HG03060 (cell line): ENCODE results near the gene RPEL1.

Source experiments
- ATAC-seq: cut with Tn5 transposase; IDR thresholded peaks from one replicate; pipeline ENCODE4 v1.9.1; 2021; ENCODE audit warnings: low read depth, moderate number of reproducible peaks; ENCODE audit not compliant: unreplicated experiment

Gene RPEL1

GRCh38 chr10:103277713-103278536 lies 32.2 kb downstream of the RPEL1 start:
- ATAC-seq, result no peak

GRCh38 chr10:103278537-103278823 lies 32.8 kb downstream of the RPEL1 start:
- no peak for ATAC-seq

- no peak for ATAC-seq
These were observed 33.2 kb downstream of the RPEL1 start for GRCh38 chr10:103278862-103279298.

GRCh38 chr10:103280031-103280430 lies 34.3 kb downstream of the RPEL1 start:
- no peak for ATAC-seq

- no peak for ATAC-seq
These were observed 34.8 kb downstream of the RPEL1 start for GRCh38 chr10:103280506-103280905.

- ATAC-seq, result no peak
These were observed 36.1 kb downstream of the RPEL1 start for GRCh38 chr10:103281753-103282152.

GRCh38 chr10:103282961-103283360 lies 37.3 kb downstream of the RPEL1 start:
- no peak for ATAC-seq

GRCh38 chr10:103284170-103284569 lies 38.5 kb downstream of the RPEL1 start:
- ATAC-seq, result no peak

GRCh38 chr10:103287992-103288391 lies 42.3 kb downstream of the RPEL1 start:
- ATAC-seq, result no peak

GRCh38 chr10:103291588-103291987 lies 45.9 kb downstream of the RPEL1 start:
- ATAC-seq, result no peak

GRCh38 chr10:103295374-103296015 lies 49.8 kb downstream of the RPEL1 start:
- ATAC-seq, result no peak
